Uterus (tissue), 4 donors: Measurements from ENCODE around the gene ABL1. TPM values are rescaled to one million over a fixed set of nuclear protein-coding genes. Genes with fewer than 3 reads are reported as not detected.

Experiments used
- DNase-seq, 2 donors: peaks; one replicate each; pipeline ENCODE4 v3.0.0-alpha.2; 2019 to 2020
- H3K27ac ChIP-seq, 2 donors: fragments of 200-600 bp; sonication (generic); 1 replicate in 1 of 2; 2 replicates in 1 of 2; pipeline ENCODE4 v1.5.1; 2016 to 2018
- H3K27me3 ChIP-seq, 2 donors: fragments of 200-600 bp; sonication (generic); one replicate each; pipeline ENCODE4 v1.5.1; 2018 to 2019; ENCODE audit warnings: control low read depth in 1 of 2
- H3K36me3 ChIP-seq, 2 donors: fragments of 200-600 bp; sonication (generic); one replicate each; pipeline ENCODE4 v1.5.1; 2019; ENCODE audit warnings: control low read depth in 1 of 2
- H3K4me1 ChIP-seq, 2 donors: fragments of 200-600 bp; sonication (generic); one replicate each; pipeline ENCODE4 v1.5.1; 2018 to 2019; ENCODE audit warnings: control low read depth in 1 of 2
- H3K4me3 ChIP-seq, 2 donors: fragments of 200-600 bp; sonication (generic); 1 replicate in 1 of 2; 2 replicates in 1 of 2; pipeline ENCODE4 v1.5.1; 2018 to 2019; ENCODE audit warnings: mild to moderate bottlenecking in 1 of 2
- H3K9me3 ChIP-seq, 2 donors: fragments of 200-600 bp; sonication (generic); one replicate each; pipeline ENCODE4 v1.5.1; 2019; ENCODE audit warnings: control low read depth in 1 of 2
- CTCF ChIP-seq, 4 experiments: fragments of 200-600 bp in 2 of 4; fragments of 450-650 bp in 2 of 4; sonication (generic) in 2 of 4; IDR thresholded peaks; one replicate each; pipeline ENCODE4 v1.5.1; 2016 to 2019; ENCODE audit warnings: antibody characterized with exemption in 4 of 4, mild to moderate bottlenecking in 2 of 4, moderate library complexity in 1 of 4
- POLR2A ChIP-seq, 2 donors: fragments of 450-650 bp; IDR thresholded peaks; one replicate each; pipeline ENCODE4 v1.6.1; 2016; ENCODE audit warnings: antibody characterized with exemption in 2 of 2, mild to moderate bottlenecking in 1 of 2, moderate library complexity in 1 of 2
- intact Hi-C: fragments of 100-400 bp; cut with DNase I; formaldehyde crosslinking; loops from one replicate; pipeline ENCODE4 v1.15.1; 2023; ENCODE audit warnings: low total_unique reads
- total RNA-seq, 4 donors: library from RNA; depleted of rRNA in 3 of 4; stranded (reverse); fragments of >200 nt in 3 of 4; gene quantifications; one replicate each; pipeline versions ENCODE4 v1.1.0 to v1.2.4, GENCODE V29; 2014 to 2023
- donor health status: DM: yes; HTN: yes; CAD: no.

ABL1 gene
- total RNA-seq, 4 donors from 2014 or later = 22.5 to 117 (median 57.8) TPM

DNA sequence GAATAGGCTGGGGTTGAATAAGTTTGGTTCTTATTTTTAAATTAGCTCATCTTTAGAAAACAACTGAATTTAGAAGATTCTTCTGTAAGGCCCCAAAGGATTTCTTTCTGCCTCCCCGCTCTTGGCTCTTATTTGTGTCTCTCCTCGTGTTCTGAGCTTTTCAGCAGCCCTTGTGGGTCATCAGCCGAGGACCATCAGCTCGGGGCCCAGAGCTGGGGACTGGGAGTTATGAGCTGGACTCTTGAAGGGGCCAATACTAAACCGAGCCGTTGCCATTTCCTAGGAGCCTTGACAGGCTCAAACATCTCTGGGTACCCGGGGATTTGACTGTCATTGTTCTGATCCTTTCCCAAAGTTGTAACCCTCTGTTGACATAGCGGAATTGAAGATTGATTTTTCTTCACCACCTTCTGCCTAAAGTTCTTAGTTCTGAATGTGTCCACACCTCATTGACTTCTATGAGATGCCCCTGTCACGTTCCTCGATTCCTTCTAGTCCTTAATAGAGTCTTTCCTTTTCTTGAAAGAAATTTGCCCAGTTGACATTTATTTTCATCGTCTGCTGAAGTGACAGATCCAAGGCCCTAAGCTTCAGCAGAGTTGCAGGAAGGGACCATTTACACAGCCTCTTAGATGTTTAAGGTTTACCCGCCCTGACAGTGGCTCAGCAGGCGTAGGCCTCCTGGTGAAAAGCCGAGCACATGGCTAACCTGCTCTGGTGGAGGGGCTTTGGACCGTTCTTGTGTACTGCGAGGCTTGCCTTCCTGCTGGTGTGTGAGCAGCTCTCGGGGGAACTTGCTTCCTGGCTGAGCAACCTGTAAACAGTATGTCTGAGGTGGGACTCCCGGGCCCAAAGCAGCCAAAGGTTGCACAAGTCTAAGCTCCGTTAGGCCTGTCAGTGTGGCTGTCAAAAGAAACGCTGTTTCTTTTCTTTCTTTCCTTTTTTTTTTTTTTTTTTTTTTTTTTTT, 24.0 kb downstream of the ABL1 start:
- Histone ChIP-seq H3K4me1 (peaks cover 14 to 23% of the 10 kb centered on the region in 2 donors), H3K27me3 (no peaks in the 10 kb centered on the region), H3K4me3 (no peak overlapping the region), H3K27ac (peak overlapping the region; percentile 79), H3K36me3 (no peaks in the 10 kb centered on the region), H3K9me3 (no peaks in the 10 kb centered on the region)
- intact Hi-C loops = no loop called here
- peak in 1 of 2 donors; percentile 41 for DNase-seq
- TF ChIP-seq POLR2A (IDR thresholded peaks at IDR 0.05) (no peak), CTCF (IDR thresholded peaks at IDR 0.05) (no peak)

GRCh38 chr9:130860458-130861316, 25.6 kb downstream of the ABL1 start:
- H3K4me1 ChIP-seq = peaks cover 14 to 23% of the 10 kb centered on the region in 2 donors
- peak; percentile 83 to 87 for DNase-seq
- TF ChIP-seq CTCF (IDR thresholded peaks at IDR 0.05) (peak; percentile 34 to 71 (median 50)), POLR2A (IDR thresholded peaks at IDR 0.05) (no peak)
- intact Hi-C loops = loop anchor here (5.0 kb wide), 1 partner anchor 88 kb away; no protein-coding TSS in a partner anchor
- no peaks in the 10 kb centered on the region for H3K27me3 ChIP-seq
- H3K27ac ChIP-seq = peak overlapping the region; percentile 76 to 80
- H3K36me3 ChIP-seq = no peaks in the 10 kb centered on the region
- H3K4me3 ChIP-seq = no peak overlapping the region
- H3K9me3 ChIP-seq = no peaks in the 10 kb centered on the region

- Histone ChIP-seq H3K27ac (peak overlapping the region; percentile 76 to 80), H3K4me3 (no peak overlapping the region), H3K27me3 (no peaks in the 10 kb centered on the region), H3K9me3 (no peaks in the 10 kb centered on the region), H3K36me3 (no peaks in the 10 kb centered on the region), H3K4me1 (peaks cover 14 to 23% of the 10 kb centered on the region in 2 donors)
- DNase-seq = no peak
- intact Hi-C loops = loop anchor here (5.0 kb wide), 1 partner anchor 89 kb away; no protein-coding TSS in a partner anchor
- TF ChIP-seq CTCF (IDR thresholded peaks at IDR 0.05) (no peak), POLR2A (IDR thresholded peaks at IDR 0.05) (no peak)
Measured at GRCh38 chr9:130861372-130862180, 26.5 kb downstream of the ABL1 start.

GRCh38 chr9:130862217-130862616, 27.2 kb downstream of the ABL1 start:
- H3K9me3 ChIP-seq = no peaks in the 10 kb centered on the region
- intact Hi-C loops = loop anchor here (5.0 kb wide), 1 partner anchor 90 kb away; no protein-coding TSS in a partner anchor
- no peaks in the 10 kb centered on the region for H3K36me3 ChIP-seq
- no peak for DNase-seq
- TF ChIP-seq POLR2A (IDR thresholded peaks at IDR 0.05) (no peak), CTCF (IDR thresholded peaks at IDR 0.05) (no peak)
- H3K4me1 ChIP-seq = peaks cover 14 to 23% of the 10 kb centered on the region in 2 donors
- no peaks in the 10 kb centered on the region for H3K27me3 ChIP-seq
- peak overlapping the region; percentile 76 to 80 for H3K27ac ChIP-seq
- H3K4me3 ChIP-seq = no peak overlapping the region
